Glutamatergic neuron (in vitro differentiated cells): ENCODE measurements around the gene MBOAT1. TPM values are rescaled to one million over a fixed set of nuclear protein-coding genes. Genes with fewer than 3 reads are reported as not detected.

Experiments
- DNase-seq: peaks from one replicate; pipeline ENCODE4 v3.0.0; 2022
- H3K27ac Mint-ChIP-seq: one replicate; pipeline ENCODE4 v1.8.0; 2020; ENCODE audit warnings: mild to moderate bottlenecking, mixed read lengths, inconsistent platforms; ENCODE audit not compliant: unreplicated experiment
- H3K27me3 Mint-ChIP-seq: one replicate; pipeline ENCODE4 v1.8.0; 2020; ENCODE audit warnings: mild to moderate bottlenecking, moderate library complexity, mixed read lengths, inconsistent platforms; ENCODE audit not compliant: unreplicated experiment
- H3K36me3 Mint-ChIP-seq: one replicate; pipeline ENCODE4 v1.8.0; 2020; ENCODE audit warnings: mild to moderate bottlenecking, mixed read lengths, inconsistent platforms; ENCODE audit not compliant: unreplicated experiment
- H3K4me1 Mint-ChIP-seq: one replicate; pipeline ENCODE4 v1.8.0; 2020; ENCODE audit warnings: mild to moderate bottlenecking, low read depth, mixed read lengths, inconsistent platforms; ENCODE audit not compliant: unreplicated experiment
- H3K4me3 Mint-ChIP-seq: one replicate; pipeline ENCODE4 v1.8.0; 2020; ENCODE audit warnings: mild to moderate bottlenecking, mixed read lengths, inconsistent platforms; ENCODE audit not compliant: unreplicated experiment
- H3K9me3 Mint-ChIP-seq: one replicate; pipeline ENCODE4 v1.8.0; 2020; ENCODE audit warnings: mild to moderate bottlenecking, moderate library complexity, mixed read lengths, inconsistent platforms; ENCODE audit not compliant: unreplicated experiment
- CTCF ChIP-seq: fragments of 200-600 bp; sonication (generic); IDR thresholded peaks from one replicate; pipeline ENCODE4 v1.5.0; 2021; ENCODE audit not compliant: partially characterized antibody, unreplicated experiment
- total RNA-seq: library from RNA; stranded (reverse); fragmentation: NEBNext Ultra II Directional; extraction: Animal tissue kit (Norgen Biotek cat#: 25700); gene quantifications from one replicate; pipeline ENCODE4 v1.2.1, GENCODE V29; 2021; ENCODE audit not compliant: unreplicated experiment

Gene MBOAT1
- total RNA-seq, 1 donor from 2014 or later: not detected

GRCh38 chr6:20173833-20174792, 38.2 kb downstream of the MBOAT1 start:
- Mint-ChIP-seq H3K4me1 (no peaks in the 10 kb centered on the region), H3K4me3 (no peak overlapping the region), H3K9me3 (no peaks in the 10 kb centered on the region), H3K36me3 (no peaks in the 10 kb centered on the region), H3K27ac (no peak overlapping the region), H3K27me3 (no peaks in the 10 kb centered on the region)
- no peak for DNase-seq
- no peak for TF ChIP-seq CTCF

GRCh38 chr6:20172842-20173456, 39.3 kb downstream of the MBOAT1 start:
- Mint-ChIP-seq H3K4me3 (no peak overlapping the region), H3K36me3 (no peaks in the 10 kb centered on the region), H3K9me3 (no peaks in the 10 kb centered on the region), H3K27ac (no peak overlapping the region), H3K4me1 (no peaks in the 10 kb centered on the region), H3K27me3 (no peaks in the 10 kb centered on the region)
- DNase-seq: no peak
- TF ChIP-seq CTCF: no peak

GRCh38 chr6:20170455-20171148, 41.7 kb downstream of the MBOAT1 start:
- H3K4me1 Mint-ChIP-seq: no peaks in the 10 kb centered on the region
- TF ChIP-seq CTCF: no peak
- H3K4me3 Mint-ChIP-seq: no peak overlapping the region
- no peaks in the 10 kb centered on the region for H3K27me3 Mint-ChIP-seq
- DNase-seq: no peak
- H3K27ac Mint-ChIP-seq: no peak overlapping the region
- H3K9me3 Mint-ChIP-seq: no peaks in the 10 kb centered on the region
- H3K36me3 Mint-ChIP-seq: no peaks in the 10 kb centered on the region

- Mint-ChIP-seq H3K9me3 (no peaks in the 10 kb centered on the region), H3K27me3 (no peaks in the 10 kb centered on the region), H3K27ac (no peak overlapping the region), H3K4me3 (no peak overlapping the region), H3K4me1 (no peaks in the 10 kb centered on the region), H3K36me3 (no peaks in the 10 kb centered on the region)
- DNase-seq: no peak
- TF ChIP-seq CTCF: no peak
Measured at GRCh38 chr6:20169786-20170185, 42.5 kb downstream of the MBOAT1 start.
